Vagina (tissue), 2 donors: ENCODE measurements around the gene TANGO6. TPM values are rescaled to one million over a fixed set of nuclear protein-coding genes. Genes with fewer than 3 reads are reported as not detected.
"Not testable (repeated sequence)": the region's sequence is repeated elsewhere in the genome, so short reads cannot be mapped to it uniquely, and the experiment has no call there.

Experiments used
- DNase-seq, 2 donors: peaks; one replicate each; pipeline ENCODE4 v3.0.0-alpha.2; 2017; ENCODE audit errors: extremely low spot score in 2 of 2
- H3K27ac ChIP-seq: fragments of 200-600 bp; sonication (generic); one replicate; pipeline ENCODE4 v1.5.1; 2019
- H3K27me3 ChIP-seq: fragments of 200-600 bp; sonication (generic); one replicate; pipeline ENCODE4 v1.5.1; 2019
- H3K36me3 ChIP-seq, 2 donors: fragments of 200-600 bp; sonication (generic); one replicate each; pipeline ENCODE4 v1.5.1; 2017 to 2019
- H3K4me1 ChIP-seq: fragments of 200-600 bp; sonication (generic); one replicate; pipeline ENCODE4 v1.5.1; 2019
- H3K4me3 ChIP-seq, 2 donors: fragments of 200-600 bp; sonication (generic); 1 replicate in 1 of 2; 2 replicates in 1 of 2; pipeline ENCODE4 v1.5.1; 2016 to 2019
- H3K9me3 ChIP-seq: fragments of 200-600 bp; sonication (generic); one replicate; pipeline ENCODE4 v1.5.1; 2019
- POLR2A ChIP-seq, 2 donors: fragments of 450-650 bp; IDR thresholded peaks; one replicate each; pipeline ENCODE4 v1.6.1; 2017; ENCODE audit warnings: antibody characterized with exemption in 2 of 2, mild to moderate bottlenecking in 2 of 2, moderate library complexity in 2 of 2
- POLR2AphosphoS5 ChIP-seq, 2 donors: sonication (generic); formaldehyde crosslinking; IDR thresholded peaks; one replicate each; pipeline ENCODE4 v1.9.0; 2017; ENCODE audit warnings: antibody characterized with exemption in 2 of 2, mild to moderate bottlenecking in 2 of 2, low read depth in 1 of 2; ENCODE audit not compliant: insufficient read depth in 1 of 2
- intact Hi-C: fragments of 100-400 bp; cut with DNase I; formaldehyde crosslinking; loops from one replicate; pipeline ENCODE4 v1.15.1; 2023
- total RNA-seq: library from RNA; depleted of rRNA; stranded (reverse); fragments of >200 nt; gene quantifications from one replicate; pipeline ENCODE4 v1.2.3, GENCODE V29; 2016
- TF ChIP-seq, protein P1 (sequence below), 3 experiments: fragments of 450-650 bp in 2 of 3; fragments of 200-600 bp in 1 of 3; sonication (generic) in 1 of 3; IDR thresholded peaks; one replicate each; pipeline ENCODE4 v1.5.1; 2017 to 2019; ENCODE audit warnings: antibody characterized with exemption in 3 of 3, mild to moderate bottlenecking in 2 of 3, moderate library complexity in 2 of 3

The TANGO6 gene
- total RNA-seq, 1 donor from 2014 or later = 21.9 TPM

DNA sequence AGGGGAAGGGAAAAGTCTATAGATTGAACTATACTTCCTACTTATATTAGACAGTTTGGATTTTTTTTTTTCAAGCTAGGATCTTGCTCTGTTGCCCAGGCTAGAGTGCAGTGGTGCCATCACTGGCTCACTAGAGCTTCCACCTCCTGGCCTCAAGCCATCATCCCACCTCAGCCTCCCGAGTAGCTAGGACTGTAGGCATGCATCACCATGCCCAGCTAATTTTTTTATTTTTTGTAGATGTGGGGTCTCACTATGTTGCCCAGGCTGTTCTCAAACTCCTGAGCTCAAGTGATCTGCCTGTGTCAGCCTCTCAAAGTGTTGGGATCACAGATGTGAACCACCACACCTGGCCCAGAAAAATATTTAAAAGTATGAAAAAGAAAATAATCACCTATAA, 141.1 kb downstream of the TANGO6 start:
- H3K4me1 ChIP-seq = no peaks in the 10 kb centered on the region
- intact Hi-C loops = no loop called here
- H3K27ac ChIP-seq = no peak overlapping the region
- H3K27me3 ChIP-seq = no peaks in the 10 kb centered on the region
- TF ChIP-seq, protein P1, sequence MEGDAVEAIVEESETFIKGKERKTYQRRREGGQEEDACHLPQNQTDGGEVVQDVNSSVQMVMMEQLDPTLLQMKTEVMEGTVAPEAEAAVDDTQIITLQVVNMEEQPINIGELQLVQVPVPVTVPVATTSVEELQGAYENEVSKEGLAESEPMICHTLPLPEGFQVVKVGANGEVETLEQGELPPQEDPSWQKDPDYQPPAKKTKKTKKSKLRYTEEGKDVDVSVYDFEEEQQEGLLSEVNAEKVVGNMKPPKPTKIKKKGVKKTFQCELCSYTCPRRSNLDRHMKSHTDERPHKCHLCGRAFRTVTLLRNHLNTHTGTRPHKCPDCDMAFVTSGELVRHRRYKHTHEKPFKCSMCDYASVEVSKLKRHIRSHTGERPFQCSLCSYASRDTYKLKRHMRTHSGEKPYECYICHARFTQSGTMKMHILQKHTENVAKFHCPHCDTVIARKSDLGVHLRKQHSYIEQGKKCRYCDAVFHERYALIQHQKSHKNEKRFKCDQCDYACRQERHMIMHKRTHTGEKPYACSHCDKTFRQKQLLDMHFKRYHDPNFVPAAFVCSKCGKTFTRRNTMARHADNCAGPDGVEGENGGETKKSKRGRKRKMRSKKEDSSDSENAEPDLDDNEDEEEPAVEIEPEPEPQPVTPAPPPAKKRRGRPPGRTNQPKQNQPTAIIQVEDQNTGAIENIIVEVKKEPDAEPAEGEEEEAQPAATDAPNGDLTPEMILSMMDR (IDR thresholded peaks at IDR 0.05) = no peak
- TF ChIP-seq POLR2AphosphoS5 (IDR thresholded peaks at IDR 0.05; ENCODE audit: insufficient read depth in 1 of 2, low read depth in 1 of 2) (no peak), POLR2A (IDR thresholded peaks at IDR 0.05) (no peak)
- DNase-seq = no peak
- H3K4me3 ChIP-seq = no peak overlapping the region
- no peaks in the 10 kb centered on the region for H3K36me3 ChIP-seq
- no peaks in the 10 kb centered on the region for H3K9me3 ChIP-seq

DNA sequence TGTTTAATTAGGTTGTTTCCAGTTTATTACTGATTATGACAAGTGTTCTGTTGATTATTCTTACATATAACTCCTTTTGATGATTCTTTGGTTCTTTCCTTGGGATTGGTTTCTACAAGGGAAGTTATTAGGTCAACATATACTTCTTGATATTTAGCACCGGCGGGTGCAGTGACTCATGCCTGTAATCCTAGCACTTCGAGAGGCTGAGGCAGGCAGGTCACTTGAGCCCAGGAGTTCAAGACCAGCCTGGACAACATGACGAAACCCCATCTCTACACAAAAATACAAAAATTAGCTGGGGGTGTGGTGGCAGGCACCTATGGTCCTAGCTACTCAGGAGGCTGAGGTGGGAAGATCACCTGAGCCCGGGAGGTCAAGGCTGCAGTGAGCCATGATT, 141.9 kb downstream of the TANGO6 start:
- Histone ChIP-seq H3K36me3 (no peaks in the 10 kb centered on the region), H3K4me1 (no peaks in the 10 kb centered on the region), H3K27ac (no peak overlapping the region), H3K27me3 (no peaks in the 10 kb centered on the region), H3K4me3 (no peak overlapping the region), H3K9me3 (no peaks in the 10 kb centered on the region)
- intact Hi-C loops = no loop called here
- TF ChIP-seq POLR2AphosphoS5 (IDR thresholded peaks at IDR 0.05; ENCODE audit: insufficient read depth in 1 of 2, low read depth in 1 of 2) = no peak
- TF ChIP-seq, protein P1 (IDR thresholded peaks at IDR 0.05) = no peak
- no peak for TF ChIP-seq POLR2A (IDR thresholded peaks at IDR 0.05)
- no peak for DNase-seq

GRCh38 chr16:68985855-68986254, 142.5 kb downstream of the TANGO6 start:
- no peak for DNase-seq
- TF ChIP-seq POLR2A (IDR thresholded peaks at IDR 0.05) (no peak), POLR2AphosphoS5 (IDR thresholded peaks at IDR 0.05; ENCODE audit: insufficient read depth in 1 of 2, low read depth in 1 of 2) (no peak)
- TF ChIP-seq, protein P1 (IDR thresholded peaks at IDR 0.05) = no peak
- intact Hi-C loops = no loop called here
- H3K36me3 ChIP-seq = no peaks in the 10 kb centered on the region
- H3K4me3 ChIP-seq = no peak overlapping the region
- no peaks in the 10 kb centered on the region for H3K27me3 ChIP-seq
- H3K9me3 ChIP-seq = no peaks in the 10 kb centered on the region
- H3K4me1 ChIP-seq = no peaks in the 10 kb centered on the region
- peak overlapping the region; percentile 42 for H3K27ac ChIP-seq

DNA sequence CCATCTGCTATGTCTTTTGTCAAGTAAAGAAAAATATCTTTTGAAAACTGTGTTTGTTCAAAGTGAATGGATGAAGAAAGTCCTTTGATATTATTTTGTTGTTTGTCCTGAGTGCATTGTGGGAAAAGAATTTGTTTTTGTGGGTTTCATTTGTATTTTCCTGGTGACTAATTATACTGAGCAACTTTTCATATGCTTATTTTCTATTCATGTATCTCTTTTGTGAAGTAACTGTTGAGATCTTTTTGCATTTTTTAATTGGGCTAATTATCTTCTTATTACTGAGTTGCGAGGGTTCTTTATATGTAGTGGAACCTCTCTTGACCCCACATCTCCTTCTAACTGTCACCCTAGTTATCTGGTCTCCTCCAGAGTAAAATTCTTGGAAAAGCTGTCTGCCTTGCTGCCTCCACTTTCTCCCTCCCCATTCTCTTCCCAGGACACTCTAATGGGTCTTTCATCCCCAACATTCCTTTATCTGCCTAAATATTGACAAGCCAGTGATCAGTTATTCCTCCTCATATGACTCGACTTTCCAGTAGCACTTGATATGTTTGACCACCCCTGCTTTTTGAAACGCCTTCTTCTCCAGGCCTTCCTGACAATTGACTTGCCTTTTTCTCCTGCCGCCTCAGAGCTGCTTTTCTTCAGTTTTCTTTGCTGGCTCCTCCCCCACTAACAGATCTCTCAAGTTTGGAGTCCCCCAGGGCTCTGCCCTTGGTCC, 144.6 kb downstream of the TANGO6 start:
- no peak for TF ChIP-seq POLR2AphosphoS5 (IDR thresholded peaks at IDR 0.05; ENCODE audit: insufficient read depth in 1 of 2, low read depth in 1 of 2)
- TF ChIP-seq POLR2A (IDR thresholded peaks at IDR 0.05) = no peak
- TF ChIP-seq, protein P1 (IDR thresholded peaks at IDR 0.05) = no peak
- H3K27me3 ChIP-seq = no peaks in the 10 kb centered on the region
- H3K4me3 ChIP-seq = no peak overlapping the region
- no peak overlapping the region for H3K27ac ChIP-seq
- peaks cover 9% of the 10 kb centered on the region for H3K4me1 ChIP-seq
- H3K9me3 ChIP-seq = no peaks in the 10 kb centered on the region
- H3K36me3 ChIP-seq = no peaks in the 10 kb centered on the region
- intact Hi-C loops = no loop called here
- DNase-seq = no peak

- DNase-seq, H3K4me3 ChIP-seq, H3K9me3 ChIP-seq, H3K27me3 ChIP-seq, H3K36me3 ChIP-seq, H3K4me1 ChIP-seq, H3K27ac ChIP-seq, intact Hi-C loops: not testable (repeated sequence)
Measured at GRCh38 chr16:68990172-68990845, 147.0 kb downstream of the TANGO6 start.
